SJCRH30 (cell line): ENCODE data around the gene WHRN. TPM values are rescaled to one million over a fixed set of nuclear protein-coding genes. Genes with fewer than 3 reads are reported as not detected.

Experiments used
- DNase-seq, 2 experiments: peaks; one replicate each; pipeline ENCODE4 v3.0.0-alpha.2; 2015 to 2020
- H3K27ac ChIP-seq: fragments of 250-450 bp; sonication (Bioruptor Pico); 2 replicates; pipeline ENCODE4 v1.5.1; 2020; ENCODE audit warnings: mild to moderate bottlenecking, moderate library complexity
- H3K27me3 ChIP-seq: fragments of 250-450 bp; sonication (Bioruptor Pico); 2 replicates; pipeline ENCODE4 v1.5.1; 2020; ENCODE audit warnings: mild to moderate bottlenecking, moderate library complexity
- H3K36me3 ChIP-seq: fragments of 250-450 bp; sonication (Bioruptor Pico); 2 replicates; pipeline ENCODE4 v1.5.1; 2020; ENCODE audit warnings: mild to moderate bottlenecking, moderate library complexity
- H3K4me1 ChIP-seq: fragments of 250-450 bp; sonication (Bioruptor Pico); 2 replicates; pipeline ENCODE4 v1.5.1; 2020; ENCODE audit warnings: mild to moderate bottlenecking, moderate library complexity
- H3K4me3 ChIP-seq: fragments of 250-450 bp; sonication (Bioruptor Pico); 2 replicates; pipeline ENCODE4 v1.5.1; 2020; ENCODE audit warnings: mild to moderate bottlenecking, moderate library complexity
- H3K9me3 ChIP-seq: fragments of 250-450 bp; sonication (Bioruptor Pico); replicated peaks from 2 replicates; pipeline ENCODE4 v1.5.1; 2020; ENCODE audit warnings: mild to moderate bottlenecking, moderate library complexity
- total RNA-seq: library from RNA; depleted of rRNA; stranded (reverse); fragments of >200 nt; shearing (Covaris generic); gene quantifications from 2 replicates; pipeline ENCODE4 v1.2.3, GENCODE V29; 2014; rRNA removed

Gene WHRN
- total RNA-seq, 1 experiment from 2014 or later, result 3.1 TPM

GRCh38 chr9:114357360-114357759 is 147.9 kb downstream of the WHRN start:
- Histone ChIP-seq H3K9me3 (no peaks in the 10 kb centered on the region), H3K4me3 (no peak overlapping the region), H3K27me3 (no peaks in the 10 kb centered on the region), H3K27ac (no peak overlapping the region), H3K4me1 (no peaks in the 10 kb centered on the region), H3K36me3 (no peaks in the 10 kb centered on the region)
- no peak for DNase-seq

GRCh38 chr9:114356792-114357191 is 148.5 kb downstream of the WHRN start:
- H3K4me3 ChIP-seq, result no peak overlapping the region
- no peak for DNase-seq
- no peaks in the 10 kb centered on the region for H3K36me3 ChIP-seq
- no peak overlapping the region for H3K27ac ChIP-seq
- H3K4me1 ChIP-seq, result no peaks in the 10 kb centered on the region
- H3K9me3 ChIP-seq, result no peaks in the 10 kb centered on the region
- H3K27me3 ChIP-seq, result no peaks in the 10 kb centered on the region

- H3K4me3 ChIP-seq, result no peak overlapping the region
- H3K36me3 ChIP-seq, result no peaks in the 10 kb centered on the region
- no peaks in the 10 kb centered on the region for H3K4me1 ChIP-seq
- H3K27me3 ChIP-seq, result no peaks in the 10 kb centered on the region
- H3K27ac ChIP-seq, result no peak overlapping the region
- DNase-seq, result no peak
- H3K9me3 ChIP-seq, result no peaks in the 10 kb centered on the region
Observed at GRCh38 chr9:114355821-114356220, 149.5 kb downstream of the WHRN start.

Other genes starting within 250 kb of the WHRN start
- not detected in 2 replicates for gene ORM1, start 182.4 kb downstream of the WHRN start, total RNA-seq
- not detected in 2 replicates for gene ORM2, start 175.6 kb downstream of the WHRN start, total RNA-seq
- gene AKNA, start 117.5 kb downstream of the WHRN start, total RNA-seq, result 2.0 and 3.1 TPM in 2 replicates
- 125 and 128 TPM in 2 replicates for gene ATP6V1G1, start 82.3 kb upstream of the WHRN start, total RNA-seq
- gene TMEM268, start 105.8 kb upstream of the WHRN start, total RNA-seq, result 9.8 and 10.2 TPM in 2 replicates
- not detected in 2 replicates for gene TEX53, start 152.3 kb upstream of the WHRN start, total RNA-seq
- not detected in 2 replicates for gene TEX48, start 176.7 kb upstream of the WHRN start, total RNA-seq